Mucosa of rectum (tissue), 2 donors: Measurements from ENCODE around the gene STRADA.

Experiments
- H3K27ac ChIP-seq, 2 donors: one replicate each; pipeline ENCODE4 v1.7.0; 2013; ENCODE audit warnings: inconsistent platforms in 2 of 2, low read depth in 2 of 2, low read length in 2 of 2
- H3K27me3 ChIP-seq, 2 donors: one replicate each; pipeline ENCODE4 v1.7.0; 2013; ENCODE audit warnings: low read length in 2 of 2; ENCODE audit not compliant: control insufficient read depth in 2 of 2, insufficient read depth in 2 of 2
- H3K36me3 ChIP-seq, 2 donors: one replicate each; pipeline ENCODE4 v1.7.0; 2013; ENCODE audit warnings: low read length in 2 of 2; ENCODE audit not compliant: control insufficient read depth in 2 of 2, insufficient read depth in 2 of 2
- H3K4me1 ChIP-seq, 2 donors: one replicate each; pipeline ENCODE4 v1.7.0; 2013; ENCODE audit warnings: low read length in 2 of 2, mild to moderate bottlenecking in 1 of 2; ENCODE audit not compliant: control insufficient read depth in 2 of 2, insufficient read depth in 2 of 2
- H3K4me3 ChIP-seq, 2 donors: one replicate each; pipeline ENCODE4 v1.7.0; 2013; ENCODE audit warnings: low read length in 2 of 2
- H3K9ac ChIP-seq, 2 donors: one replicate each; pipeline ENCODE4 v1.7.0; 2013; ENCODE audit warnings: low read length in 2 of 2, low read depth in 1 of 2, mild to moderate bottlenecking in 1 of 2
- H3K9me3 ChIP-seq, 2 donors: one replicate each; pipeline ENCODE4 v1.7.0; 2013; ENCODE audit warnings: low read length in 2 of 2; ENCODE audit not compliant: control insufficient read depth in 2 of 2
- donor health status: healthy.
- donor health status: Normal muscosa, but diverticular disease.

STRADA gene

GRCh38 chr17:63774969-63775265, 33.3 kb upstream of the STRADA start:
- H3K9me3 ChIP-seq: no peaks in the 10 kb centered on the region
- peak overlapping the region; percentile 84 to 99 for H3K9ac ChIP-seq
- no peaks in the 10 kb centered on the region for H3K27me3 ChIP-seq
- peak overlapping the region; percentile 73 to 83 for H3K4me3 ChIP-seq
- H3K4me1 ChIP-seq: peaks cover 4 to 12% of the 10 kb centered on the region in 2 donors
- H3K36me3 ChIP-seq: peaks cover 8 to 13% of the 10 kb centered on the region in 2 donors
- H3K27ac ChIP-seq: peak overlapping the region; percentile 99 to 100

DNA sequence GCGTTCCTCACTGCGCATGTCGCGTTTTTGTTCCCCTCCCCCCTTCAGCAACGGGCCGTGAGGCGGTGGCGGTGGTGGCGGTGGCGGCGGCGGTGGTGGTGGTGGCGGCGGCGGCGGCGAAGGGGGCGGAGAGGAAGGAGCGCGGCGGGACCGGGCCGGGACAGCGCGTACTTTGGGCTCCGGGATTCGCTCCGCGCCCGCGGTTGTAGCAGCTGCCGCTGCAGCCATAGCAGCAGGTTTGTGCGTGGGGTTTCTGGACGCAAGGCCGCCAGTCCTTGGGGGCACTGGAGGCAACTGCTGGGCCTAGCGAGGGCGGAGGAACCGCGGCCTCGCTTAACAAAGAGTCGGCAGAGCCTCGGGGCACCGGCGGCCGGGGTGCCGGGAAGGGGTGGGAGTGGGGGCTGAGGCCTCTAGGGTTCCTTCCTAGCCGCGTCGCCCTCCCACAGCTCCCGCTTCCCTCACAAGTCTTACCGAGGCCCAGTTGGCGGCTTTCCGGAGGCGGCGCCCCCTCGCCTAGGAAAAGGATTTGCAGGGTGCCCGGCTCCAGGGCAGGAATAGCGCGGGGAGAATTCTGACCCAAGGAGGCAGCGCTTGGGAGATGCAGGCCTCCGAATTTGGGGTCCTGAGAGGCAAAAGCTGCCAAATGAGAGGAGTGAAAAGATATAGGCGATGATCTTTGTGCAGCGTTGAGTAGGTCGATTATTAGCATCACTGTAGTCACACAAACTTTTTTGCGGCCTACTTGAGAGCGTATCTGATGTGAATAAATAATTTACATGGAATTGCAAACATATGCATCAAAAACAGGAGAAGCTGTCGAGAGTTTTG, 32.8 kb upstream of the STRADA start, which contains the start of gene DDX42:
Gene DDX42, plus strand, starts transcription at position 30 of the 828 bp plus-strand sequence. CDS start 12,880 bp downstream, outside the sequence.
- no peaks in the 10 kb centered on the region for H3K27me3 ChIP-seq
- peak within 1 kb of the TSS; percentile 85 to 99 for H3K9ac ChIP-seq
- H3K4me1 ChIP-seq: peaks cover 4 to 12% of the 10 kb centered on the region in 2 donors
- peak within 1 kb of the TSS; percentile 73 to 92 for H3K4me3 ChIP-seq
- H3K27ac ChIP-seq: peak within 1 kb of the TSS; percentile 99 to 100
- no peaks in the 10 kb centered on the region for H3K9me3 ChIP-seq
- H3K36me3 ChIP-seq: peaks cover 8 to 11% of the 10 kb centered on the region in 2 donors

GRCh38 chr17:63773272-63774140, 31.9 kb upstream of the STRADA start, which contains the start of gene CCDC47:
Gene CCDC47, minus strand, starts transcription at chr17:63773597. Its CDS starts 7,422 bp downstream, at chr17:63766175.
- Histone ChIP-seq H3K27me3 (no peaks in the 10 kb centered on the region), H3K27ac (peak within 1 kb of the TSS; percentile 99 to 100), H3K36me3 (peaks cover 8 to 9% of the 10 kb centered on the region in 2 donors), H3K4me3 (peak within 1 kb of the TSS; percentile 73 to 92), H3K9me3 (no peaks in the 10 kb centered on the region), H3K4me1 (peaks cover 4 to 12% of the 10 kb centered on the region in 2 donors), H3K9ac (peak within 1 kb of the TSS; percentile 85 to 99)

DNA sequence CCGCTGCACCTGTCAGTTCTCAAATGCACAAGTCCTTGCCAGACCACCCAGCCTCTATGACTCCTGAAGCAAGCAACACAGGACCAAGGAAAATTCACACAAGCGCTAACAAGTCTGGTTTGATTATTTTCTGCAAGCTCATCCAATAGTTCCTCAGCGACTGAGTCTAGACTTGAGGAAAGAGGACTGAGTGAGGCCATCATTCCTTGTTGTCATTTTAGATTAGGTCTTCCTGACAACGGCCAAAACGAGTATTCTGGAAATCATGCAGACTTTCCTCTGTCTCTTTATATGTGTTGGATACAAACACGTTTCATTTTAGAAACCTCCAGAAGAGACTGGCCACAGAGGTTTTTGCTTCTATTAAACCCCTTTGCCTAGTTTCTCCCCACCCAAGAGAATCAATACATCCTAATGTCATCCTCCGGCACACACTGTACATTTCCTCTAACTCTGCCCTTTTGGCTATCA, 31.2 kb upstream of the STRADA start:
- Histone ChIP-seq H3K9ac (peak overlapping the region; percentile 85 to 99), H3K4me3 (peak overlapping the region; percentile 73 to 85), H3K9me3 (no peaks in the 10 kb centered on the region), H3K27me3 (no peaks in the 10 kb centered on the region), H3K27ac (peak overlapping the region; percentile 99 to 100), H3K36me3 (peaks cover 1 to 7% of the 10 kb centered on the region in 2 donors), H3K4me1 (peaks cover 4 to 12% of the 10 kb centered on the region in 2 donors)

- Histone ChIP-seq H3K36me3 (peaks cover 6 to 13% of the 10 kb centered on the region in 2 donors), H3K4me1 (peaks cover 0 to 3% of the 10 kb centered on the region in 2 donors), H3K27ac (no peak overlapping the region)
These were observed 26.8 kb upstream of the STRADA start for GRCh38 chr17:63768433-63768832.

GRCh38 chr17:63766754-63767153, 25.2 kb upstream of the STRADA start:
- peaks cover 10 to 16% of the 10 kb centered on the region in 2 donors for H3K36me3 ChIP-seq
- no peaks in the 10 kb centered on the region for H3K9me3 ChIP-seq

More at GRCh38 chr17:63768433-63768832, 26.8 kb upstream of the STRADA start:
- H3K9ac ChIP-seq: no peak overlapping the region
- H3K4me3 ChIP-seq: no peak overlapping the region
- no peaks in the 10 kb centered on the region for H3K27me3 ChIP-seq
- H3K9me3 ChIP-seq: no peaks in the 10 kb centered on the region

DNA sequence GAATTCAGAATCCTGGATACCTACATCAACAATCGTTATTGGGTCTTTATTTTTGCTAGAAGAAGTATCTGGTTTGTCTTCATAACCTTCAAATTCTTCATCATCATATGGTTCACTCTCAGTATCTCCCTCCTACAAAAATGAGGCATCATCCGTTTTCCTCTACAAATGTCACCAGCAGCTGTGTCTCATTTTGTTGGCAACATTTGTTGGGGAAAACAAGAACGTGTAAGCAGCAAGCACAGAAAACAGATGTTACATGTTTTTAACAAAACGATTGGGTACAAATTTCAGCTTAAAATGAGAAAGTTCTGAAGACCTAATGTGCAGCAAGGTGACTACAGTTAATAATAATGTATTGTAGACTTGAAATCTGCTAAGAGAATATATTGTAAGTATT, 23.1 kb upstream of the STRADA start:
- Histone ChIP-seq H3K9me3 (no peaks in the 10 kb centered on the region), H3K27ac (no peak overlapping the region), H3K4me1 (peaks cover 0 to 3% of the 10 kb centered on the region in 2 donors), H3K9ac (no peak overlapping the region), H3K27me3 (no peaks in the 10 kb centered on the region), H3K4me3 (no peak overlapping the region), H3K36me3 (peaks cover 19 to 23% of the 10 kb centered on the region in 2 donors)

More at GRCh38 chr17:63766754-63767153, 25.2 kb upstream of the STRADA start:
- Histone ChIP-seq H3K4me3 (no peak overlapping the region), H3K27ac (no peak overlapping the region), H3K4me1 (peaks cover 0 to 3% of the 10 kb centered on the region in 2 donors), H3K9ac (no peak overlapping the region), H3K27me3 (no peaks in the 10 kb centered on the region)

- Histone ChIP-seq H3K9me3 (no peaks in the 10 kb centered on the region), H3K4me3 (no peak overlapping the region), H3K4me1 (peaks cover 0 to 3% of the 10 kb centered on the region in 2 donors), H3K9ac (no peak overlapping the region), H3K27ac (peak overlapping the region; percentile 11 to 55), H3K27me3 (no peaks in the 10 kb centered on the region), H3K36me3 (peaks cover 27% of the 10 kb centered on the region in 2 donors)
These were observed 20.8 kb upstream of the STRADA start for GRCh38 chr17:63762161-63763078.
